HG03558 (cell line): ENCODE data around the gene MAP2K7.
"Not testable (repeated sequence)": the region's sequence is repeated elsewhere in the genome, so short reads cannot be mapped to it uniquely, and the experiment has no call there.

Experiments used
- ATAC-seq: cut with Tn5 transposase; IDR thresholded peaks from one replicate; pipeline ENCODE4 v1.9.1; 2021; ENCODE audit warnings: moderate number of reproducible peaks; ENCODE audit not compliant: unreplicated experiment; ENCODE audit errors: extremely low read depth

MAP2K7 gene

DNA sequence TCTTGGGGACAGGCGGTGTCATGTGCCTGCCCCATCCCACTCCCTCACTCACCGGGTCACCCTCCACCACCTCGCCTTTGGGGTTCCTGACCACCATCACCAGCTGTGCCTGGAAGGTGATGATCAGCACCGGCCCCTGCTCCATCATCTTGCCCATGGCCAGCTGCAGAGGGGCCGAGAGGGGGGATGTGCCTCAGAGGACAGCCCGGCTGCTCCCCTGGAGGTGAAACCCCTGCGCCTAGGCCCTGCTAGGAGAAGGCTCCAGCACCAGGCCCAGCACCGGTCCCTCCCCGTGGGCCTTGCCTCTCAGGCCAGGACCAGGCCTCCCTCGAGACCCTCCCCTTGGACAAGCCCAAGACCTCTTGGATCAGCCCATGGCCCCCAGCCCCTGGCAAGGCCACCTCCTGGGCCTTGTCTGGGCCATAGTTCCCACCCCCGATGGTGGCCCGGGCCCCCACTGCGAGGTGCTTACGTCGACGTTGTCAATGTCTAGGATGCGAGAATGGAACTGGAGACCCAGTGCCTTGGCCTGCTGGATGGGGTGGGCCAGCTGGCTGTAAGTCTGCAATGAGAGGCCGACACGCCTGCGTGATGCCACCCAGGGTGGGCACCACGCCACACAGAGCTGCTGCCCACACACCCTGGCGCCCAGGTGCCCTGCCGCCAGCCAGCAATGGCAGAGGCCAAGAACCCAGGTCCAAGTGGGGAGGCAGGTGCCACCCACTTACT, 24.1 kb downstream of the MAP2K7 start:
- ATAC-seq: no peak

DNA sequence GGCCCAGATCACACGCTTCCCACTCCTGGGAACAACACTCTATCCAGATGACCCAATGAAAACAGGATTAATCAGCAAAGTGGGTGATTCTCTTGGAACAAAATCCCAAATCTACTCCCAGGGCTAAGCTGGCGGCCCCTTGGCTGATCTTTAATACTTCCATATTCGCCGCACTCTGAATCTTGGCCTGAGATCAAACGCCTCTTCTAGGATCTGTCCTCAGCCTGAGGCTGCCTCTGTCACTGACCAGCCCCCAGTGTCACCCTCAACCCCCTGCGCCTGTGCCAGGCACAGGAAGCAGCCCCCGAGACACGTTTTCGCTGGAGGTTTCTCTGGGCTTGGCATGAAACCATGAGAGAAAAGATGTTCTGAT, 24.6 kb downstream of the MAP2K7 start:
- ATAC-seq: no peak

DNA sequence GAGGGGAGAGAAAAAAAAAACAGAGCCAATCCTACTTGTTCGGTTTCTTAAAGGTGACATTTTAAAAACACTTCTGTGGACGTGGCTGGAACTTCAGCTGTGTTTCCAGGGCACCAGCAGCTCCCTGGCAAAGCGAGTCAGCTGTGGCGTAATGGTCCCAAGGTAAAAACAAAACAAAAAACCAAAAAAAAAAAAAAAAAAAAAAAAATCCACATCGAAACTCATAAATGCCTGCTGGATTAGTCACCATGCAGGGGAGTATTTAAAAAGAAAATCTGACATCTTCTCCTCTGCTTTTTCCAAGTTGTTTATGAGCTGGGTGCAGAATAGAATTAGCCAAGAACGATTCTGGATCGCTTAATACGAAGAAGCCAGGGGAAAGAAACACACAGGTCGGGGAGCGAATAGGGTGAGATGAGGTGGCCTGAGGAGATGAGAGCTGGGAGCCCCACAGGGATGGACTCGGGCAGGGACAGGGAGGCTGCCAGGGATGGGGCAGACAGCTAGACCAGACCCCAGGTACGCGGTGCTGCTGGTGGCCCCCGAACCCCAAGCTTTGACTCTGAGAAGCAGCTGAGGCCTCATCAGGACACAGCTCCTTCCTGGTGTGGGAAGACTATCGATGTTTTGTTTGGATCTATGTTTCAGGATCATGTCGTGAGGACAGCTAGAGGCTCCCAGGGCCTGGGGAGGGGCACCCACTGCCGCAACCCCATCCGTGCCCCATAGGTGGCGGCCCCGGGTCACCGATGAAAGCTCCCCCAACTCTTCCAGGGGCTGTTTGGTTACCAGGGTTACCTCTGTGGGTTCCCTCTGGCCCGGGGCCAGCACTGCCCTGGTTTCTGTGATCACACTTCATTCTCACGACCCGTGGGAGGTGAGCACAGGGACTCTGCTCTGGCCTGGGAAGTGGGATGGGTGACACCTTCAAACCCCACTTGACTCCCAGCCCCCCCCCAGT, 25.3 kb downstream of the MAP2K7 start:
- ATAC-seq: no peak

DNA sequence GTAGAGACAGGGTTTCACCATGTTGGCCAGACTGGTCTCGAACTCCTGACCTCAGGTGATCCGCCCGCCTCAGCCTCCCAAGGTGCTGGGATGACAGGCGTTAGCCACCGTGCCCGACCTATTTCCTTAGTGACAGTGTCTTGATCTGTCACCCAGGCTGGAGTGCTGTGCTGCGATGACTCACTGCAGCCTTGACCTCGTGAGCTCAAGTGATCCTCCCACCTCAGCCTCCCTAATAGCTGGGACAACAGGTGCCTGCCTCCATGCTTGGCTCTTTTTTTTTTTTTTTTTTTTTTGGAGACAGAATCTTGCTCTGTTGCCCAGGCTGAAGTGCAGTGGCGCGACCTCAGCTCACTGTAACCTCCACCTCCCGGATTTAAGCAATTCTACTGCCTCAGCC, 26.4 kb downstream of the MAP2K7 start:
- not testable (repeated sequence) for ATAC-seq

DNA sequence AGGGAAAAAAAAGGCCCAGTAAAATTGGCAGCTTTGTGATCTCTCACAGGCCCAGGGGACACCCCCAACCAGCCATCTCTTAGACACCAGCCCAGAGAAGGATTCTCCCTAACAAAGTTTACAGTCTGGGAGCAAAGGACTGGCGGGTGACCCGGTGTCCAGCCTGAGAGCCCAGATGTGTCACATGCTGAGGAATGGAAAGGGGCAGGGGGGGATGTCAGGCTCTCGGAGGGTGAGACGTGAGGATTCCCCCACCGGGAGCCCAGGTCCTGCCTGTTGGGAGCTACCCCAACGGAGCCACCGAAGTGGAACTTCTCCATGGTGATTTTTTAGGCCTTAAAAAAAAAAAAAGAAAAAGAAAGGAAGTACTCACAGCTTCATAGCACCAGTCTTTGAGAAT, 27.1 kb downstream of the MAP2K7 start:
- ATAC-seq: no peak

DNA sequence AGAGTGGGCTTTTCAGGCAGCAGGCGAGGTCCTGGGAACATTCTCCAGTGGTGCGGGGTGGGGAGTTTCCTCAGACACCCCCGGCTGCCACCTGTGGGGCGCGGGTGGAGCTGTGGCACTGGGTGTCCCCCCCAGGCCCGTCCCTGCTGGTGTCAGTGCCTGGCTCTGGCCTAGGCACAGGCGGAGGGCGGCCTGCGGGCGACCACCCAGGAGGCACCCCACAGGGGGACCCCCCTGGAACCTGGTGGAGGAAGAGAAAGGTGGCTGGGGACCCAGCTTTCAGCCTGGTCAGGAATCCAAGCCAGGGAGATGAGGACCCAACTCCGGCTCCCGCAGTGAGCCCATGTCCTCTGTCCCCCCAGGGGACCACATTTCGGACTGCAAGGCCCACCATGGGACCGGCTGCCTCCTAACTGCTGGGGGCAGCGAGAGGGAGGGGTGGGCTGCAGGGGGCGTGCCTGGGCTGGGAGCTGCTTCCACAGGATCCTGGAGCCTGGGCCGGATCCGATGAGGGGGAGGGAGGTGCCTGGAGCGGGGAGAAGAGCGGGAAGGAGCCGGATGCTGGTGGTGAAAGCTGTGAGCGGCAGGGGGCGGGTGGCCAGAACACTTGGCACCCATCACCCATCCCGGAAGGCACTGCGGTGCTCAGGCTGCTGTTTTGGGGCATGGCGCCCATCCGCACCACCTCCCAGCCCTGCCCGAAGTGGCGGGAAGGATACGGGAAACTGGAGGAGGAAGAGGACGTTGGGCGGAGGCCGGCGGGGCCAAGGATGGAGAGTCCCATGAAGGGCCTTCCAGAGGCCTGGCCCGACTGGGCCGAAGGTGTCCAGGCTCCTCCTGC, 27.8 kb downstream of the MAP2K7 start:
- no peak for ATAC-seq

DNA sequence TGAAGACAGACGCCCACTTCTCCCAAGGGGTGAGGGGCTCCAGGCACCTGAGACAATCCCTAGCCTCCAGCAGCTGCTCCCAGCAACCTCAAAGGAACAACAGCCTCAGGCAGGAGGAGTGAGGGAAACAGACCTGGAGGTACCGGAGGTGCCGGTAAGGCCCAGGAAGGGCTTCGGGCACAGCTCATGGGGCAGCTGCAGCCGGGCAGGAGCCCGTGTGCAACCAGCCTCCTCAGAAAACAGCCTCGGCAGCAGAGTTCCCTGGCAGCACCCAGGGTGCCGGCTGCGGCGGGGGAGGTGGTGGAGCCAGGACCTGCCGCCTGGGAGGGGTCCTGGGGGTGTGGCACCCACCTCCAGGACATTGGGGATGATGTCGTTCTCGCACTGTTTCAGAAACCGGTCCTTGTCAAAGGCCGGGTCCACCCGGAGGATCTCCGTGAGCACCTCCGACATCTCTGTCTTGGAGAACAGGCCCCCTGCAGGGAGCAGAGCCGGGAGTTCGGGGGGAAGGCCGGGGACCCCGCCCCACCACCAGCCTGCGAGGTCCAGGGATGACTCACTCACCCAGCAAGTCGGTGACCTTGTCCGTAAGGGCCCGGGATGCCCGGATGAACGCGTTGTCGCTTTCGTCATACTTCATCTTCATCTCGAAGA, 28.7 kb downstream of the MAP2K7 start:
- no peak for ATAC-seq

DNA sequence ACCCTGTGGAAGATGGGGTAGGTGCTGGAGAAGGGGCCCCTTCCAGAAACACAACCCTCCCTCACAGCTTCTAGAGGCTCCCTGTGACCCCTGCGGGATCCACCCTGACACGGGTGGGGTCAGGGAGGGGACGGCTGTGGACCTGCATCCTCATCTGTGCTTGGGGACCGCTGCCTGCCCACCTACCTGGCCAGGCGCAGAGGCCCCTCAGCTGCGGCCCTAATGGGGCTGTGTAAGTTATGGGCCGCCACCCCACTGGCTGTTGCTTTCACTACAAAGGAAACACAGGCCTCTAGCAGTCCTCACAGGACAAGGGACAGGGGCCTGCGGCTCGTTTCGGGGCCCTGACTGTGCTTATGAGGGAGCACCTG, 29.2 kb downstream of the MAP2K7 start:
- no peak for ATAC-seq

DNA sequence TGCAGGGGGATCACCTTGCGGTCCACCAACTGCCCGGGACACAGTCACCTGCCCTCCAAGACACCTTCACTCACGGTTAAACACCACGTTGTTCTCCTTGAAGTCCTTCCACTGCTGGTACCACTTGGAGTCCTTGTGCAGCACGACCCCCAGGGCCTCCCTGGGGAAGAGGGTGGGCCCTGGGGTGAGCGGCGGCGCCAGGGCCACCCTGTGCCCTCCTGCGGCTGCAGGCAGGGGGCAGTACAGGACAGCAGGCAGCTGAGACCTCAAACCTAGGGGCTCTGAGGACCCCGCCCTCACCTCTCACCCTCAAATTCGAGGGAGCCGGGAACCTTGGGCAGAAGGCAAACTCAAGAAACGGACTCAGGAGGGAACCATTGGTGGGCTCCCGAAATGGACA, 29.7 kb downstream of the MAP2K7 start:
- ATAC-seq: no peak

DNA sequence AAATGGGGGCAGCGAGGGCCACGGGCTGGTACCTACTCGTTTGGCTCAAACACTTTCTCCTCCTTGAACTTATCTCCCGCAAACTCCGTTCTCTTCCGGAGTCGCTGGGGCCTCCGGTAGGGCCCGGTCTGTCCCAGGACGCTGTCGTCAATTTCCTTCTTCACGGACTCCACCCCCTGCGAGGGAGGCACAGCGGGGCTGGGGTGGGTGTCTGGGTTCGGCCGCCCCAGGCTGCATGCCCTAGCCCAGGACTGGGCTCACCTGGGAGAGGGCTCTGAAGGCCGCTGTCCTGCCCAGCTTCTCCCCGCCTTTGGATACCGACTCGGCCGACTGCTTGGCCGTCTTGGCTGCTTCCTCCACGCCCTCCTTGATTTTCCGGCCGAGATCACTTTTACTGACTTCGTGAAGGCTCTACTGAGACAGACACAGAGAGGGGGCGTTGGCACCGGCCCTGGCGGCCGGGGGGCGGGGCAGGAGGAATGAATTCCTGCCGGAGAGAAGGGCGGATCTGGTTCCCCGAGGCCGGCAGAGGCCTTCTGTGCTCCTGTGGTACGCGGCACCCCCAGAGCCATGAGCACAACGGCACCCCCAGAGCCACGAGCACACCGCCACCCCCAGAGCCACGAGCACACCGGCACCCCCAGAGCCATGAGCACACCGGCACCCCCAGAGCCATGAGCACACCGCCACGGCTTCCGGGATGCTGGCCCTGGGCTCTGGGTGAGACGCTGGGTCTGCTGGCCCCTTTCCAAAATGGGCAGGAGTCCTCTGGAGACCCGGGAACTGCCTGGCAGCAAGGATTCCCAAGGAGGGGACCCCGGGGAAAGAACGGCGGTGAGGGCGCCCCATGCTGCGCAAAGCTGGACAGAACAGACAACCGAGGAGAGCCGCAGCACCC, 30.4 kb downstream of the MAP2K7 start:
- ATAC-seq: no peak

DNA sequence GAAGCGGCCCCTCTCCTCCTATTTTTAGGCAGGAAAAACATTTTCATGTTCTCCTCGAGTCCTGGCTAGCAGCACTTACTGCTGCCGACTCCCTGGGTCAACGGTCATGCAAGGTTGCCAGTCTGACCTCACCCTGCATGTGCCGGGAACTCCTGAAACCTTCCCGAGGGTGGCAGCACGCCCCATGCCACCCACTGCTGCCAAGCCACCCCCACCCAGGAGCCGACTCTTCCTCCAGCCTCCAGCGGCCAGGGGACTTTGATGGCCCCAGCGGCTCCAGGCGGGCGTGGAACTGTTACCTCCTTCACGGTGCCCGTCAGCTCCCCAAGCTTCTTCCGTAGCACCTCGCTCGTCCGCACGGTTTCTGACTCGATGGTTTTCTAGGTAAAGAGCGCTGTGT, 31.1 kb downstream of the MAP2K7 start:
- no peak for ATAC-seq

DNA sequence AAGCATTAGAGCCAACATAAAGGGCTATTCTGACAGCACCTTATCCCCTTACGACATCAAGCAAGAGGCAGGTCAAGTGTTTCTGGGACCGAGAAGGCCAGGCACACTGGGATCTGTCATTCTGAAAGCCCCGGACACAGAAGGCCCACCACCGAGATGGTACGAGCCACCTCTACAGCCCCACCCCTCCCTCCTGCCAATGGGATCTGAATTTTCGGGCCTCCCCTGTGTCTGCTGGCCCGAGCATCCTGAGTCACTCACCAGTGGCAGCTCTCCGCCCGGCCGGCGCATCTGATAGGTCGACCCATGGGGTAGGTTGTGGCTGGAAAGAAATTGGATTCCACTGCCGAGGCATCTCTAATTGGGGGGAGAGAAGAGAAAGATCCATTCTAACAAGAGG, 37.2 kb downstream of the MAP2K7 start:
- no peak for ATAC-seq

DNA sequence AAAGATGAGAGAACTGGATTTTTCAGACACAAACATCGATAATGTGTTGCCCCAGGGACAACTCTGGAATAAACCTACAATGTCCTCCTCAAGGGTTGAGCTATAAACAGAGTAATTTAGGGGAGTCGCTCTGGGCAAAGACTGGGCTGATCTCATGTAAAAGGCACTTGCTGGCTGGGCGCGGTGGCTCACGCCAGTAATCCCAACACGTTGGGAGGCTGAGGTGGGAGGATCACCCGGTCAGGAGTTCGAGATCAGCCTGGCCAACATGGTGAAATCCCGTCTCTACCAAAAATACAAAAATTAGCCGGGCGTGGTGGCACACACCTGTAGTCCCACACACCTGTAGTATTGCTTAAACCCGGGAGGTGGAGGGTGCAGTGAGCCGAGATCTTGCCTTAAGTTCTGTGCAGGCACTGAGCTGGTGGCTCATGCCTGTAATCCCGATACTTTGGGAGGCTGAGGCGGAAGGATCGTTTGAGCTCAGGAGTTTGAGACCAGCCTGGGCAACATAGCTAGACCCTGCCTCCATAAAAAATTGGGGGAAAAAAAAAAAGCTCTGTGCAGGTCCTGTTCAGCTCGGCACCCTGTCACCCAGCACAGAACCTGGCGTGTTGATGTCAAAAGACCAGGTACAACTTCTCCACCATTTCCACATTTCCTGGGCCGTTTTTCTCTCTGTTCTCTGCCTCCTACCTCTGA, 38.4 kb downstream of the MAP2K7 start:
- no peak for ATAC-seq

DNA sequence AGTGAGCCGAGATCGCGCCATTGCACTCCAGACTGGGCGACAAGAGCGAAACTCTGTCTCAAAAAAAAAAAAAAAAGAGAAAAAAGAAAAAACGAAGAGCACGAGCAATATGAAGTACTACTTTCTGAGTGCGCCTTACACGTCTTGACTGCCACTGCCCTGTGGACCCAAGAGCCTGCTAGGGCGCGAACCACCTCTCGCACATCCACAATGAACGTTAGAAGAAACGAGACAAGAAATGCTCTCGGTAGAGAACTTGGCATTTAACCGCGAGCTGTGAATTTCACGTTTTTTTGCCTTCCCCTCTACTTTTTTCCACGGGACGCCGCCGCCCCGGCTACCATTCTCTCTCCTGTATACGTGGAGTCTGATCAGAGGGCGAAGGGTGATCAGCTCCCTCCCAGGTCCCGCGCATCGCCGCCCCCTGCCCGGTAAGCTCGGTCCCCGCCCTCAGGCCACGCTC, 39.3 kb downstream of the MAP2K7 start:
- ATAC-seq: no peak

DNA sequence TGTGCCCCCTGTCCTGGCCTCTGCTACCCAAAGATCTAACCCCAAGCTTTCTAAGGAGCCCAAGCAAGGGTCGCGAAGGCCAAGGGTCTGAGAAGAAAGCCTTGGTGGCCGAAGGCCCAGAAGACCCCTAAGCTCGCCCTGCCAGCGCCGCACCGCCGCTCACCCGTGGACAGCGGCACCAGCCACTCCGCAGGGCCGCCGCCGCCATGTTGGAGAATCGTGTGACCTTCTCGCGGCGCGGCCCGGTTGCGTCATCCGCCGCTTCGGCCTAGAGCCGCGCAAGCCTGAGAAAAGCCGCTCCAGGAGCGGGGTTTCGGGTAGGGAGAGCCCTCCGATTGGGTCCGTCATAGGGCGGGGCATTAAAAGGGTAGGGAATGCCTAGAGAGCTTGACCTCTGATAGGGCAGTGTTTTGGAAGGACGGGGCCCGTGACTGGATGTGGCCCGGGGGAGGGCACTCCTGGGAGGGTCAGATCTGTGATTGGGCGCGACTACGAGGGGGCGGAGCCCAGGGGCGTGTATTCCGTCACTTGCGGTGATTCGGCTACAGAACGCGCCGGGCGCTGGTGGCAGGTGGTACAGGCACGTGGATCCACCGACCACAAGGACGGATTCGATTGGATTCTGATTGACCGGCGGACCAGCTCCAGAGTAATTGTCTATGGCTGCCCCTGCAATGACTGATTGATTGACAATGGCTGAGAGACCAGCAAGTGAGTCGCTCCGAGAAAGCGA, 39.9 kb downstream of the MAP2K7 start, which contains the start of gene TIMM44:
TSS of gene TIMM44 (minus strand) at position 223 of the 733 bp plus-strand sequence. CDS start at position 208, 15 bp downstream.
- ATAC-seq: peak; percentile 77

DNA sequence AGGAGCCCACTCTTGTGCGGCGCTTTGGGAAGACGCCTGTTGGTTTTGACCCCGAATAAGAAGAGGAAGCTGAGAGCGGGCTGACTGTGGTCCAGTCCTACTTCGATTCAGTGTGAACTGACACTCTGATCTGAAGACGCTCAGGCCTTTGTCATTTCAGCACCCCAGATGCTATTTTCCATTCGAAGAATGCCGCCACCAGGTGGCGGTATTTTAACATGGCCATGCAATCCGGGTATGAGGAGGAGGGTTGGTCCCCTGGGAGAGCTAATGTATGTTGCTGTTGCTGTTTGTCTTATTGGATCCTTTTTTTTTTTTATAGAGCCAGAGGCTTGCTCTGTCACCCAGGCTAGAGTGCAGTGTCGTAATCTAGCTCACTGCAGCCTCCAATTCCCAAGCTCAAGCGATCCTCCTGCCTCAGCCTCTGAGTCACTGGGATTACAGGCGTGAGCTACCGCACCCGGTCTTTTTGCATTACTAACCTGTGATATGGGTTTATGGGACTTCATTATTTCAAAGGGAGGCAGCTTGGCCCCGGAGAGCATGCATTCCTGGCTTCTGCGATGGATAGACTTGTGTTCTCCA, 40.6 kb downstream of the MAP2K7 start:
- peak; percentile 26 for ATAC-seq

DNA sequence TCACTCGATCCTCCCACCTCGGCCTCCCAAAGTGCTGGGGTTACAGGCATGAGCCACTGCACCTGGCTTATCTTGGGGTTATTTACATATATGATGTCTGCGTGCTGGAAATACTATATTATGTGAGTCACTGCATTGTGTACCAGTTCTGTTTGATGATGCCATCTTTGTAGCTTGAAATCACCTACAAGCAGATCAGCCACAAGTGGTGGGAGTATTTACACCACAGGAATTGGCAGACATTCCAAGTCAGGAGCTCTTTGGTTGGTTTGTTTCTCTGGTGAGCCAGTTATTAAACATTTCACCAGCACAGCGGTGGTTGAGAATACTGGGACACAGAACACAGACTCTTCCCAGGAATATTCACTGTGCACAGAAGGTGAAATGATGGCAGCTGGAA, 44.3 kb downstream of the MAP2K7 start:
- no peak for ATAC-seq
